Hepatocyte (in vitro differentiated cells): ENCODE results near the gene PDZD11. TPM values are rescaled to one million over a fixed set of nuclear protein-coding genes. Genes with fewer than 3 reads are reported as not detected.

Source experiments
- DNase-seq: peaks from one replicate; pipeline ENCODE4 v3.0.0-alpha.2; 2016; ENCODE audit warnings: low spot score
- H2AFZ ChIP-seq: fragments of 200-600 bp; sonication (generic); 2 replicates; pipeline ENCODE4 v1.6.0; 2016; ENCODE audit warnings: antibody characterized with exemption, mild to moderate bottlenecking
- H3K27ac ChIP-seq: fragments of 200-600 bp; sonication (generic); 2 replicates; pipeline ENCODE4 v1.5.1; 2016; ENCODE audit warnings: mild to moderate bottlenecking
- H3K27me3 ChIP-seq: fragments of 200-600 bp; sonication (generic); 2 replicates; pipeline ENCODE4 v1.6.1; 2016
- H3K36me3 ChIP-seq: fragments of 200-600 bp; sonication (generic); replicated peaks from 2 replicates; pipeline ENCODE4 v1.5.1; 2016; ENCODE audit warnings: low read depth; ENCODE audit not compliant: insufficient read depth
- H3K4me1 ChIP-seq: fragments of 200-600 bp; sonication (generic); 2 replicates; pipeline ENCODE4 v1.5.1; 2016; ENCODE audit warnings: mild to moderate bottlenecking, moderate library complexity; ENCODE audit not compliant: insufficient read depth
- H3K4me2 ChIP-seq: fragments of 200-600 bp; sonication (generic); 2 replicates; pipeline ENCODE4 v1.6.0; 2016
- H3K4me3 ChIP-seq: fragments of 200-600 bp; sonication (generic); 2 replicates; pipeline ENCODE4 v1.5.1; 2016; ENCODE audit warnings: mild to moderate bottlenecking
- H3K79me2 ChIP-seq: fragments of 200-600 bp; sonication (generic); 2 replicates; pipeline ENCODE4 v1.6.0; 2017; ENCODE audit warnings: mild to moderate bottlenecking
- H3K9me2 ChIP-seq: fragments of 200-600 bp; sonication (generic); replicated peaks from 2 replicates; pipeline ENCODE4 v1.6.0; 2017; ENCODE audit warnings: mild to moderate bottlenecking; ENCODE audit not compliant: insufficient read depth
- H3K9me3 ChIP-seq: fragments of 200-600 bp; sonication (generic); 2 replicates; pipeline ENCODE4 v1.5.1; 2016; ENCODE audit warnings: low read depth, mild to moderate bottlenecking
- H4K20me1 ChIP-seq: fragments of 200-600 bp; sonication (generic); 2 replicates; pipeline ENCODE4 v1.6.0; 2016; ENCODE audit warnings: mild to moderate bottlenecking; ENCODE audit not compliant: insufficient read depth, poor library complexity, severe bottlenecking
- EZH2 ChIP-seq: fragments of 200-600 bp; sonication (generic); IDR thresholded peaks from 2 replicates; pipeline ENCODE4 v1.6.1; 2016; ENCODE audit warnings: antibody characterized with exemption, mild to moderate bottlenecking, borderline replicate concordance
- EZH2phosphoT487 ChIP-seq: fragments of 200-600 bp; sonication (generic); IDR thresholded peaks from one replicate; pipeline ENCODE4 v1.6.1; 2018; ENCODE audit warnings: antibody characterized with exemption, mild to moderate bottlenecking, low read depth, moderate library complexity; ENCODE audit not compliant: unreplicated experiment, severe bottlenecking
- WGBS: methylation state at CpG from one replicate; pipeline ENCODE4 v1.1.6; 2016; ENCODE audit warnings: low lambda C conversion rate; ENCODE audit errors: missing lambda C conversion rate; 5-methylcytosine and 5-hydroxymethylcytosine counted together
- polyA plus RNA-seq: library from polyadenylated mRNA; unstranded; fragments of >200 nt; fragmentation: Nextera tagmentation; extraction: Ambion mirVana; gene quantifications from 2 replicates; pipeline ENCODE4 v1.2.1, GENCODE V29; 2016
- total RNA-seq: library from RNA; depleted of rRNA; stranded (reverse); fragments of >200 nt; gene quantifications from 2 replicates; pipeline ENCODE4 v1.2.3, GENCODE V29; 2014
- TF ChIP-seq, protein P1 (sequence below): fragments of 200-600 bp; sonication (generic); IDR thresholded peaks from 2 replicates; pipeline ENCODE4 v1.5.1; 2016; ENCODE audit warnings: antibody characterized with exemption, mild to moderate bottlenecking; ENCODE audit not compliant: poor library complexity

PDZD11 gene
- total and polyA plus RNA-seq, 2 experiments from 2014 or later, result 38.8 to 52.5 TPM

DNA sequence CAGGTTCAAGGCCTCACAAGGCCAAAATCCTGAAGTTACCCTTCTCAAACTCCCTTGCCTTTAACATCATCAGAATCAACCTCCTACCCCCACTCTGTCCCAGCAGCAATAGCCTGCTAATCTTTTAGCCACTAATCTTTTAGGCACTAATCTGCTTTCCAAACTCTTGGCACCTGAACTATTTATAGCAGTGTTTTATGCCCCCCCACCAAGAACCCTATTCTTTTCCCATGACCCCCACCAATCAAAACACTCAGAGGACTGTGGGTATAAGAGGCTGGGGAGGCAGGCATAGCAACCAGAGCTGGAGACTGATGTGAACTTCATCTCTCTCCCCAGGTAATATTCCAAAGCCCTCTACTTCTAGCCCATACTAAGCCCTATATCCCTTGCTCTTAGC, 21.7 kb downstream of the PDZD11 start, which contains the start of gene ARR3:
Gene ARR3, plus strand, starts transcription at position 301 of the 400 bp plus-strand sequence. CDS start 1,052 bp downstream, outside the sequence.
- Histone ChIP-seq H3K4me1 (no peaks in the 10 kb centered on the region), H3K9me2 (no peaks in the 10 kb centered on the region), H3K79me2 (no peaks in the 10 kb centered on the region), H3K4me2 (no peak within 1 kb of the TSS), H3K27me3 (no peaks in the 10 kb centered on the region), H3K4me3 (no peak within 1 kb of the TSS), H4K20me1 (no peaks in the 10 kb centered on the region), H3K36me3 (no peaks in the 10 kb centered on the region), H2AFZ (no peak within 1 kb of the TSS), H3K9me3 (no peaks in the 10 kb centered on the region), H3K27ac (no peak within 1 kb of the TSS)
- no peak for DNase-seq
- TF ChIP-seq EZH2 (no peak), EZH2phosphoT487 (no peak)
- TF ChIP-seq, protein P1, sequence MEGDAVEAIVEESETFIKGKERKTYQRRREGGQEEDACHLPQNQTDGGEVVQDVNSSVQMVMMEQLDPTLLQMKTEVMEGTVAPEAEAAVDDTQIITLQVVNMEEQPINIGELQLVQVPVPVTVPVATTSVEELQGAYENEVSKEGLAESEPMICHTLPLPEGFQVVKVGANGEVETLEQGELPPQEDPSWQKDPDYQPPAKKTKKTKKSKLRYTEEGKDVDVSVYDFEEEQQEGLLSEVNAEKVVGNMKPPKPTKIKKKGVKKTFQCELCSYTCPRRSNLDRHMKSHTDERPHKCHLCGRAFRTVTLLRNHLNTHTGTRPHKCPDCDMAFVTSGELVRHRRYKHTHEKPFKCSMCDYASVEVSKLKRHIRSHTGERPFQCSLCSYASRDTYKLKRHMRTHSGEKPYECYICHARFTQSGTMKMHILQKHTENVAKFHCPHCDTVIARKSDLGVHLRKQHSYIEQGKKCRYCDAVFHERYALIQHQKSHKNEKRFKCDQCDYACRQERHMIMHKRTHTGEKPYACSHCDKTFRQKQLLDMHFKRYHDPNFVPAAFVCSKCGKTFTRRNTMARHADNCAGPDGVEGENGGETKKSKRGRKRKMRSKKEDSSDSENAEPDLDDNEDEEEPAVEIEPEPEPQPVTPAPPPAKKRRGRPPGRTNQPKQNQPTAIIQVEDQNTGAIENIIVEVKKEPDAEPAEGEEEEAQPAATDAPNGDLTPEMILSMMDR, result no peak

DNA sequence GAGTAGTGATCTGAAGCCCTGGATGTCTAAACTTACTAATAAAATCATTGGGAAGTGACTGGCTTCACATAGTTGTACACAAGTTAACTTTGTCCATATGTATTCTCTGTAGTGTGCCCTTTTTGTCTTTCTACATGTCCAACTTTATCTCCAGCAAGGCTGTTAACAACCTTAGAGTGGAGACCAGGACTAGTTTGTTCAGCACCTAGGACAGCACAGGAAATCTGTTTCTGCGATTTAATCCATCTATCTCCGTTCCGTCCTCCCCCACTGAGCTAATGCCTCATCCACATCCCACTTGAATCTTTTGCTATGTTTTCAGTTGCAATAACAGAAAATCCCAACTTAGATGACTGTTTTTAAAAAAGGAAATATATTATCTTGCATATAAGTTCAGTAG, 24.9 kb downstream of the PDZD11 start:
- Histone ChIP-seq H3K9me2 (no peaks in the 10 kb centered on the region), H3K27ac (no peak overlapping the region), H3K4me1 (peaks cover 3% of the 10 kb centered on the region), H3K36me3 (no peaks in the 10 kb centered on the region), H3K4me3 (no peak overlapping the region), H3K9me3 (no peaks in the 10 kb centered on the region), H3K4me2 (no peak overlapping the region), H4K20me1 (no peaks in the 10 kb centered on the region), H2AFZ (no peak overlapping the region), H3K27me3 (no peaks in the 10 kb centered on the region), H3K79me2 (no peaks in the 10 kb centered on the region)
- no peak for TF ChIP-seq EZH2phosphoT487
- WGBS, result 59% methylated on average over 3 of the region's 3 CpGs
- DNase-seq, result no peak

DNA sequence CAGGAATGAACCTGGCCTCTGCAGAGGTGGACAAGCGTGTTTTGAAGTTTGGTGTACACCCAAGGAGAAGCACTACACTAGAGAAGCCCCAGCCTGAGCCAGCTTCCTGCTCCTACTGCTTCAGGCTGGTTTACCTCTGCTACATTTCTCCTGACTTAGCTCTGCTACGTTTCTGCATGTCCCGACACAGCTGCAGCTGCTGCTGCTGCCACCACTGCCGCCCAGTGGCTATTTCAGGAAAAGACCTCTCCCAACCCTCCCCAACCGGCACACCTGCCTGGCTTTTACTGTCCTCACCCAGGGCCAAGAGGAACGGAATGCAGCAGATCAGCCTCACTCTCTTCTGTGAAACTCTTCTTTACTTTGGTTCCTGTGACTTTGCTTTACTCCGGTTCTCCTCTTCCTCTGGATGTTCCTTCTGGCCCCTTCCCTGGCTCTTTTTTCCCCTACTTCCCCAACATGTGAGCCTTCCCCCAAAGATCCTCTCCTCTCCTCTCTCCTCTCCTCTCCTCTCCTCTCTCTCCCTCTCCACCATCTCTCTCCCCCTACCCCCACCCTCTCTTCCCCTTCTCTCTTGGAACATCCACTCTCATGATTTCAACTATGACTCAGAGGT, 26.7 kb downstream of the PDZD11 start:
- TF ChIP-seq, protein P1, result peak; percentile 54
- no peak for TF ChIP-seq EZH2
- no peaks in the 10 kb centered on the region for H3K9me3 ChIP-seq
- H4K20me1 ChIP-seq, result no peaks in the 10 kb centered on the region
- H3K27ac ChIP-seq, result no peak overlapping the region
- H3K4me2 ChIP-seq, result no peak overlapping the region
- peak; percentile 73 for DNase-seq
- no peak overlapping the region for H2AFZ ChIP-seq
- 24% methylated on average over 7 of the region's 7 CpGs for WGBS
- no peaks in the 10 kb centered on the region for H3K27me3 ChIP-seq
- peaks cover 3% of the 10 kb centered on the region for H3K4me1 ChIP-seq
- H3K4me3 ChIP-seq, result no peak overlapping the region
- H3K36me3 ChIP-seq, result no peaks in the 10 kb centered on the region
- no peaks in the 10 kb centered on the region for H3K9me2 ChIP-seq
- H3K79me2 ChIP-seq, result no peaks in the 10 kb centered on the region

DNA sequence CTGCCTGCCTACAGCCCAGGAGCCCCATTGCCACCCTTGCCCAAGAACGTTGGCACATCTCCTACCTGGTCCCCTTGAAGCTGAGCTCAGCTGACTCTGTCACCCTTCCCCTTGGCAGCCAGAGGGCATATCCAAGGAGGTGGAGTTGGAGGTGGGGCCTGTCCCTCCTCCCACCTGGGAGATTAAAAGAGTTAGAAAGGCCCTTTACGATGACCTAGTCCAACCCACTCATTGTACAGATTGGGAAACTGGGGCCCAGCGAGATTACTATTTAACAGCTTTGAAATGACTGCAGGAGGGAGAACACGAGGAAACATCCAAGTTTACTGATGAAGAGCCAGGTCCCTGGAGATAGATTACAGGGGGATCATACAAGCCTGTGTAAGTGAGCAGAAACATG, 29.6 kb downstream of the PDZD11 start, which contains the start of gene P2RY4:
Gene P2RY4, minus strand, starts transcription at position 101 of the 400 bp plus-strand sequence. CDS start 580 bp downstream, outside the sequence.
- no peak within 1 kb of the TSS for H2AFZ ChIP-seq
- no peak within 1 kb of the TSS for H3K4me2 ChIP-seq
- H4K20me1 ChIP-seq, result no peaks in the 10 kb centered on the region
- H3K4me3 ChIP-seq, result no peak within 1 kb of the TSS
- WGBS, result 61% methylated on average over 4 of the region's 4 CpGs
- H3K4me1 ChIP-seq, result peaks cover 10% of the 10 kb centered on the region
- no peaks in the 10 kb centered on the region for H3K79me2 ChIP-seq
- H3K27me3 ChIP-seq, result no peaks in the 10 kb centered on the region
- no peaks in the 10 kb centered on the region for H3K9me2 ChIP-seq
- no peaks in the 10 kb centered on the region for H3K9me3 ChIP-seq
- H3K36me3 ChIP-seq, result no peaks in the 10 kb centered on the region
- DNase-seq, result no peak
- no peak within 1 kb of the TSS for H3K27ac ChIP-seq
- TF ChIP-seq EZH2phosphoT487, result no peak
- TF ChIP-seq, protein P1, result no peak
- no peak for TF ChIP-seq EZH2
